ENCODE results near the gene GRID2IP.

GRCh38 chr7:6528401-6529130, 22.7 kb downstream of the GRID2IP start:
- TF ChIP-seq GATA3 (IDR thresholded peaks at IDR 0.05; ENCODE audit: low read depth, low read length) (no peak), GATA2 (IDR thresholded peaks at IDR 0.05; ENCODE audit: low read depth, low read length) (no peak)

All from SH-SY5Y (cell line).